Measurements from ENCODE around the gene PRPS1.
A peak's percentile ranks its signal among the peaks of the same experiment; 100 is the strongest.
"Not testable (repeated sequence)": the region's sequence is repeated elsewhere in the genome, so short reads cannot be mapped to it uniquely, and the experiment has no call there.

Gene PRPS1

GRCh38 chrX:107659768-107660167 lies 31.5 kb downstream of the PRPS1 start:
- POLR2A ChIA-PET = interaction anchor here (1.2 kb wide), 1 partner anchor 57 kb away, joined by 5 read pairs; no protein-coding TSS in a partner anchor
- CTCF ChIA-PET = interaction anchor here (0.6 to 10.0 kb wide), 20 partner anchors 9 to 200 kb away, joined by 3 to 123 read pairs (median 4); partner anchors contain the start of genes NCBP2L and TSC22D3
- TF ChIP-seq, protein P1, sequence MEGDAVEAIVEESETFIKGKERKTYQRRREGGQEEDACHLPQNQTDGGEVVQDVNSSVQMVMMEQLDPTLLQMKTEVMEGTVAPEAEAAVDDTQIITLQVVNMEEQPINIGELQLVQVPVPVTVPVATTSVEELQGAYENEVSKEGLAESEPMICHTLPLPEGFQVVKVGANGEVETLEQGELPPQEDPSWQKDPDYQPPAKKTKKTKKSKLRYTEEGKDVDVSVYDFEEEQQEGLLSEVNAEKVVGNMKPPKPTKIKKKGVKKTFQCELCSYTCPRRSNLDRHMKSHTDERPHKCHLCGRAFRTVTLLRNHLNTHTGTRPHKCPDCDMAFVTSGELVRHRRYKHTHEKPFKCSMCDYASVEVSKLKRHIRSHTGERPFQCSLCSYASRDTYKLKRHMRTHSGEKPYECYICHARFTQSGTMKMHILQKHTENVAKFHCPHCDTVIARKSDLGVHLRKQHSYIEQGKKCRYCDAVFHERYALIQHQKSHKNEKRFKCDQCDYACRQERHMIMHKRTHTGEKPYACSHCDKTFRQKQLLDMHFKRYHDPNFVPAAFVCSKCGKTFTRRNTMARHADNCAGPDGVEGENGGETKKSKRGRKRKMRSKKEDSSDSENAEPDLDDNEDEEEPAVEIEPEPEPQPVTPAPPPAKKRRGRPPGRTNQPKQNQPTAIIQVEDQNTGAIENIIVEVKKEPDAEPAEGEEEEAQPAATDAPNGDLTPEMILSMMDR (IDR thresholded peaks at IDR 0.05; ENCODE audit: insufficient read depth, low read length, missing control alignments) = peak; percentile 56

DNA sequence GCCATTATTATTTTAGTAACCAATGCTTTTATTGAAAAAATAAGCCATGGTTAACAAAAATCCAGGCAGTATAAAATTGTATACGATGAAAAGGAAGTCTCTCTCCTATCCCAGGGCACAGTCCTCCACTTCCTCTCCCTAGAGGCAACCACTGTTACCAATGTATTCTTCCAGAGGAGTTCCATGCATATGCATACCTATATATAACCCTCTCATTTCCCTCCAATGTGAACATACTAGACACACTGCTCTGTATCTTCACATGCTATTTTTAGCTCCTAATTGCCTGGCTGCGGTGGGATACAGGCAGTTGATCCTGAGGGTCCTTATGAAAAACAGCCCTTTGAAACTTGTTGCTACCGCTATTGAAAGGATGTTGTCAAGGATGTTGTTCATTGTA lies 33.8 kb downstream of the PRPS1 start:
- TF ChIP-seq, protein P1 (IDR thresholded peaks at IDR 0.05; ENCODE audit: insufficient read depth, low read length, missing control alignments) = no peak
- H3K4me3 ChIP-seq (ENCODE audit: low read depth, low read length) = no peak overlapping the region
- CTCF ChIA-PET = interaction anchor here (1.1 to 10.0 kb wide), 7 partner anchors 12 to 120 kb away, joined by 3 to 123 read pairs (median 6); partner anchors contain the start of genes NCBP2L and TSC22D3
- no peak for DNase-seq (ENCODE audit: low read depth, low spot score)
- POLR2A ChIA-PET = no interaction called here

More at GRCh38 chrX:107659768-107660167, 31.5 kb downstream of the PRPS1 start:
- no peak overlapping the region for H3K4me3 ChIP-seq (ENCODE audit: low read depth, low read length)
- DNase-seq (ENCODE audit: low read depth, low spot score) = no peak

- no peak for DNase-seq (ENCODE audit: low read depth, low spot score)
- CTCF ChIA-PET = interaction anchor here (2.4 to 10.0 kb wide), 4 partner anchors 11 to 114 kb away, joined by 6 to 123 read pairs (median 63); partner anchors contain the start of genes NCBP2L and TSC22D3
- H3K4me3 ChIP-seq (ENCODE audit: low read depth, low read length) = no peak overlapping the region
- TF ChIP-seq, protein P1 (IDR thresholded peaks at IDR 0.05; ENCODE audit: insufficient read depth, low read length, missing control alignments) = no peak
- POLR2A ChIA-PET = no interaction called here
Observed at GRCh38 chrX:107662824-107663223, 34.5 kb downstream of the PRPS1 start.

DNA sequence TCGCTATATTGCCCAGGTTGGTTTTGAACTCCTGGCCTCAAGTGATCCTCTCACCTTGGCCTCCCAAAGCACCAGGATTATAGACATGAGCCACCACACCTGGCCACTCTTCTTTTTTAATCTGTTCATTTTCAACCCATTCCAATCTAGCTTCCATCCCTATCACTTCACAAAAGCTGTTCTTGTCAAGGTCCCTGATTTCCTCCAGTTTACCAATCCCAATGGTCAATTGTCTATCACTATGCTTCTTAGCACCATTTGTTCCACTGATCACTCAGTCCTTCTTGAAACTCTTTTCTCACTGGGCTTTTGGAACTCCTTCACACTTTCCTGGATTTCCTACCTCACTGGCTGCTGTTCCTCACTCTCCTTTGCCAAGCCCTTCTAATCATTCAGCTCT lies 38.6 kb downstream of the PRPS1 start:
- POLR2A ChIA-PET = interaction anchor here (1.4 kb wide), 1 partner anchor 49 kb away, joined by 8 read pairs; no protein-coding TSS in a partner anchor

DNA sequence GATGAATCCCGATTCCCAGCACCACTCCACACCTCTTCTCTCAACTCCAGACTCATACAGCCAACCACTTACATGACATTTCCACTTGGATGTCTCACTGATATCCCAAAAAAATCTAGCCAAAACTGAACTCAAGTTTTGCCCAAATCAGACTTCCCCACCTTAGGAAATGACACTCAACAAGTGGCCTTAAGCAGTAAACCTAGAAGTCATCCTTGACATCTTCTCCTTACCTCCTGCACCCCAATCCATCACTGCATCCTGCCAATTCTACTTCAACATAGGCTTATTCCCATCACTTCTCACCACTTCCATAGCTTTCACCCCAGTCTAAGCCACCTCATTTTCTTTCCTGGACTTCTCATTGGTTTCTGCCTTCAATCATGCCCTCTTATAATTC lies 39.1 kb downstream of the PRPS1 start:
- TF ChIP-seq, protein P1 (IDR thresholded peaks at IDR 0.05; ENCODE audit: insufficient read depth, low read length, missing control alignments) = no peak
- no peak for DNase-seq (ENCODE audit: low read depth, low spot score)
- H3K4me3 ChIP-seq (ENCODE audit: low read depth, low read length) = no peak overlapping the region
- POLR2A ChIA-PET = no interaction called here
- CTCF ChIA-PET = interaction anchor here (2.4 kb wide), 1 partner anchor 9 kb away, joined by 8 read pairs; no protein-coding TSS in a partner anchor

More for the DNA sequence above, 38.6 kb downstream of the PRPS1 start:
- no peak for DNase-seq (ENCODE audit: low read depth, low spot score)
- H3K4me3 ChIP-seq (ENCODE audit: low read depth, low read length) = no peak overlapping the region
- CTCF ChIA-PET = interaction anchor here (1.7 to 1.8 kb wide), 2 partner anchors 12 to 51 kb away, joined by 4 to 5 read pairs; no protein-coding TSS in a partner anchor
- TF ChIP-seq, protein P1 (IDR thresholded peaks at IDR 0.05; ENCODE audit: insufficient read depth, low read length, missing control alignments) = no peak

- DNase-seq (ENCODE audit: low read depth, low spot score); POLR2A ChIA-PET; H3K4me3 ChIP-seq (ENCODE audit: low read depth, low read length): not testable (repeated sequence)
- CTCF ChIA-PET = interaction anchor here (2.4 to 11.3 kb wide), 2 partner anchors 10 to 46 kb away, joined by 8 to 116 read pairs; no protein-coding TSS in a partner anchor
Observed at GRCh38 chrX:107668710-107669109, 40.4 kb downstream of the PRPS1 start.

Measured in AG04449 (cell line).